ENCODE results near the gene ABCA2.
A peak's percentile ranks its signal among the peaks of the same experiment; 100 is the strongest.

Gene ABCA2

GRCh38 chr9:137046088-137046787 is 18.2 kb upstream of the ABCA2 start, which contains the start of gene NPDC1:
NPDC1 (minus strand) TSS chr9:137046177; CDS start chr9:137045989, 188 bp downstream.
- no peak for TF ChIP-seq FOXP2 (optimal IDR thresholded peaks at IDR 0.05; ENCODE audit: borderline replicate concordance, extremely low read depth, extremely low read length, insufficient read depth)
- peak; percentile 95 to 98 for TF ChIP-seq REST (IDR thresholded peaks at IDR 0.05; ENCODE audit: insufficient read depth in 1 of 2, low read depth in 2 of 2, low read length in 2 of 2)
- no peak for TF ChIP-seq POLR2AphosphoS5 (IDR thresholded peaks at IDR 0.05; ENCODE audit: low read depth, low read length)
- peak; percentile 84; the same call in 1 of the 2 replicates for TF ChIP-seq SIN3A (IDR thresholded peaks at IDR 0.05; ENCODE audit: borderline replicate concordance, insufficient read depth, low read length)

- TF ChIP-seq TAF1 (IDR thresholded peaks at IDR 0.05; ENCODE audit: borderline replicate concordance, insufficient read depth, low read length) (no peak; the same call in 1 of the 2 replicates), POLR2AphosphoS5 (IDR thresholded peaks at IDR 0.05; ENCODE audit: low read depth, low read length) (no peak), REST (IDR thresholded peaks at IDR 0.05; ENCODE audit: insufficient read depth in 1 of 2, low read depth in 2 of 2, low read length in 2 of 2) (no peak), SIN3A (IDR thresholded peaks at IDR 0.05; ENCODE audit: borderline replicate concordance, insufficient read depth, low read length) (no peak), FOXP2 (optimal IDR thresholded peaks at IDR 0.05; ENCODE audit: borderline replicate concordance, extremely low read depth, extremely low read length, insufficient read depth) (no peak)
These were observed 17.5 kb upstream of the ABCA2 start for GRCh38 chr9:137045294-137046087.

GRCh38 chr9:137044502-137045177 is 16.6 kb upstream of the ABCA2 start:
- TF ChIP-seq FOXP2 (optimal IDR thresholded peaks at IDR 0.05; ENCODE audit: borderline replicate concordance, extremely low read depth, extremely low read length, insufficient read depth) (no peak), TAF1 (IDR thresholded peaks at IDR 0.05; ENCODE audit: borderline replicate concordance, insufficient read depth, low read length) (no peak), SIN3A (IDR thresholded peaks at IDR 0.05; ENCODE audit: borderline replicate concordance, insufficient read depth, low read length) (no peak), REST (IDR thresholded peaks at IDR 0.05; ENCODE audit: insufficient read depth in 1 of 2, low read depth in 2 of 2, low read length in 2 of 2) (no peak), POLR2AphosphoS5 (IDR thresholded peaks at IDR 0.05; ENCODE audit: low read depth, low read length) (no peak)

GRCh38 chr9:137044037-137044436 is 16.0 kb upstream of the ABCA2 start:
- TF ChIP-seq FOXP2 (optimal IDR thresholded peaks at IDR 0.05; ENCODE audit: borderline replicate concordance, extremely low read depth, extremely low read length, insufficient read depth), result no peak

Measured in PFSK-1 (cell line).